Activated T-helper 2 cell treated with anti-CD3 and anti-CD28 coated beads, Interferon-gamma antibody, Interleukin-2, Interleukin-4, amounts not matched to agents 10 μg/mL and 5 μg/mL and 100 μg/mL, durations not matched to agents 14 hours and 24 hours and 36 hours (primary cell): Measurements from ENCODE around the gene C18orf32. TPM values are rescaled to one million over a fixed set of nuclear protein-coding genes. Genes with fewer than 3 reads are reported as not detected.

Experiments used
- DNase-seq: peaks from one replicate; pipeline ENCODE4 v3.0.0; 2021; ENCODE audit warnings: low spot score
- H3K27ac Mint-ChIP-seq: one replicate; pipeline ENCODE4 v1.8.0; 2021; ENCODE audit warnings: mixed read lengths
- H3K27me3 Mint-ChIP-seq: one replicate; pipeline ENCODE4 v1.8.0; 2021; ENCODE audit warnings: low read depth, mixed read lengths
- H3K36me3 Mint-ChIP-seq: one replicate; pipeline ENCODE4 v1.8.0; 2021; ENCODE audit warnings: low read depth, mixed read lengths
- H3K4me1 Mint-ChIP-seq: one replicate; pipeline ENCODE4 v1.8.0; 2021; ENCODE audit warnings: low read depth, mixed read lengths
- H3K4me3 Mint-ChIP-seq: one replicate; pipeline ENCODE4 v1.8.0; 2021; ENCODE audit warnings: low read depth, mild to moderate bottlenecking, moderate library complexity, mixed read lengths
- H3K9me3 Mint-ChIP-seq: one replicate; pipeline ENCODE4 v1.8.0; 2021; ENCODE audit warnings: mixed read lengths
- intact Hi-C: fragments of 100-400 bp; cut with micrococcal nuclease; formaldehyde crosslinking; loops from one replicate; pipeline ENCODE4 v1.15.1; 2023
- total RNA-seq: library from RNA; stranded (reverse); gene quantifications from 2 replicates; pipeline ENCODE4 v1.2.3, GENCODE V29; 2022

C18orf32 gene
- total RNA-seq, 1 donor from 2014 or later, result 22.6 TPM

DNA sequence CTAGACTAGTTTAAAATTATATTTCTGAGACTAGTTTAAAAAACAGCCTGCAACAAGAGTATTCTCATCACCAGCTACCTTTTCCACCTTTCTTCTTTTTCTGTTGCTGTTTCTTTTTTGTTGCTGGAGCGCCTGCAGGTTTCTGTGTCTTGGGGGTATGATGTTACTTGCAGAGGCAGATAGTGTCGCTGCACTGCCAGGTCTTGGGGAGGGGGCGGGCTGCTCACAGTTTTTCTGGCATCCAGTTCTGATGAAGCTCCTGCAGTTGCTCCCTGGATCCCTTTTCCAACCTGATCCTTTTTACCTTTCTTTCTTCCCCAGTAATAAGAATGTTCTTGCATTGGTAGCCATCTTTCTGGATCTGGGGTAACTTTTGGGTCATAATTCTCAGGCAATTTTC, 8.0 kb upstream of the C18orf32 start:
- Mint-ChIP-seq H3K9me3 (no peaks in the 10 kb centered on the region), H3K4me1 (peaks cover 25% of the 10 kb centered on the region), H3K36me3 (peaks cover 23% of the 10 kb centered on the region), H3K27ac (no peak overlapping the region), H3K27me3 (peaks cover 10% of the 10 kb centered on the region), H3K4me3 (no peak overlapping the region)
- no peak for DNase-seq
- intact Hi-C loops, result loop anchor here (10.0 kb wide), 1 partner anchor 790 kb away; the partner anchor contains the start of genes CXXC1 and MBD1

DNA sequence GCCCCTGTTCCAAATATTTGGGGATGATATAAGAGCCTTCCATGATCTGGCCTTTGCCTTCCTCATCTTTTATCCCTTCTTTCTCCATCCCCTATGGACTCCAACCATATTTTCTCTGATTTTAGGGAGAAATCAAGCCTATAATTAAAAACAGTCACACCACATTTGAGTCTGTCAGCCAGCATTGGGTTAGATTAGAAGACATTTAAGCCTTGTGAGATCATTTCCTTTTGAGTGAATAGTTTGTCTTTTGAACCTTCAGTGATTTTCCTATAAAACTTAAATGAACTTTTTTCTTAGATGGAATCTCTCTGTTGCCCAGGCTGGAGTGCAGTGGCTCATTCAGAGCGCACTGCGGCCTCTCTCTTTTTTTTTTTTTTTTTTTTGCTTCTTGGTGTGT, 7.6 kb upstream of the C18orf32 start:
- Mint-ChIP-seq H3K36me3 (peaks cover 27% of the 10 kb centered on the region), H3K9me3 (no peaks in the 10 kb centered on the region), H3K27ac (no peak overlapping the region), H3K27me3 (peaks cover 10% of the 10 kb centered on the region), H3K4me3 (no peak overlapping the region), H3K4me1 (peaks cover 29% of the 10 kb centered on the region)
- no peak for DNase-seq
- intact Hi-C loops, result loop anchor here (10.0 kb wide), 1 partner anchor 790 kb away; the partner anchor contains the start of genes CXXC1 and MBD1

DNA sequence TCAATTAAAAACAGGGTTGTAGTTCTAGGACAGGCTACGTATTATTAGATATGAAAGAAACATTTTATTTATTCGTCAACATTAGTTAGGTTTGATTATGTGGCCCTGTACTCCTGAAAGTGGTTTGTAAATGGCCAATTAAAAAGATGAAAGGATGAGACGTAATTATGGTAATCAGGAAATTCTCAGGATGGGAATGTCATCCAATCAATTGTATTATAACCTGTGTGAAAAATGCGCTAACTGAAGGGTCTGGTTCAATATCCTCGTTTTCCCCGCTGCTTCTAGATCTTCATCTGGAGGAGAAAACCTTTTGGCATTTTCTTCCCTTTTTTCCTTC, 5.6 kb upstream of the C18orf32 start:
- H3K27ac Mint-ChIP-seq, result no peak overlapping the region

DNA sequence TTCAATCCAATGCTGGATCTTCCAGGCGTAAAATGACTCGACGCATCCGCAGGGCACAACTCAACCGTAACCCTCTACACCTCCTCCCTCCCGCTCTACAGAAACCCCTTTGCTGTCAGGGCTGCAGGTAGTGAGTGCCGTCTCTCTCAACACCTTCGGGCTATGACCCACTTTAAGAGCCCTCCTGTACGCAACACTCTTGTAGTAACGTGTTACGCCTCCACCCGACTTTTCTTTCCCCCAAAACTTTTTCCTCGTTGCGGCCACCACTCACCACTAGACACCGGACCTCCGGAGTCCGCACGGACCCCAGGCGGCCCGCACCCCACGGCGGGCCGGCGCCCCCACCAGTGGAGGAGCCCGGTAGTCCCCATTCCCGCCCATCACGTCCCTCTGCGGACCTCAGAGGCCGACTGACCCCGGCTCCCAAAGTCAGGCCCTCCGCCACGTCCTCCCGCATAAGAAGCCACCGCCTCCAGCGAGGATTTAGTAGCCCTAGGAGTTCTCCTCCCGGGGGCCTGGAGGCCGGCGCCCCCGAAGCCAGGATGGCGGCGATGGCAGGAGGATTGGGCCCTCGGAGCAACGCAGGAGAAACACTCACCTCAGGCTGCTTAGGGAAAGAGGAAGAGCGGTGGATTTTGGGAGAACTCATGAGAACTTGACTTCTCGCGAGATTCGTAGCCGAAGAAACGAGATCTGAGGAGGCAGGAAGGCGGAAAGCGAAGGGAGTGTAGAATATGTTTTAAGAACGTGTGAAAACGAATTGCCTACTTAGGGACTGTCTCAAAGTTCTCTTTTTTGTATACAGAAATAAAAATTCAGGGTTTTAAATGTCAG, 5.0 kb upstream of the C18orf32 start, which contains the start of gene RPL17:
Gene RPL17, minus strand, starts transcription at position 609 of the 837 bp plus-strand sequence.
- H3K4me1 Mint-ChIP-seq, result peaks cover 48% of the 10 kb centered on the region
- H3K36me3 Mint-ChIP-seq, result peaks cover 53% of the 10 kb centered on the region
- H3K4me3 Mint-ChIP-seq, result peak within 1 kb of the TSS; percentile 100
- peak; percentile 84 for DNase-seq
- no peaks in the 10 kb centered on the region for H3K9me3 Mint-ChIP-seq
- H3K27me3 Mint-ChIP-seq, result peaks cover 10% of the 10 kb centered on the region
- intact Hi-C loops, result loop anchor here (1.0 to 10.0 kb wide), 3 partner anchors 32 to 1561 kb away; partner anchors contain the start of genes CXXC1, DYM, MBD1 and SMAD2
- peak within 1 kb of the TSS; percentile 98 for H3K27ac Mint-ChIP-seq

More for the DNA sequence above, 5.6 kb upstream of the C18orf32 start:
- peaks cover 47% of the 10 kb centered on the region for H3K36me3 Mint-ChIP-seq
- H3K4me3 Mint-ChIP-seq, result peak overlapping the region; percentile 100
- peaks cover 44% of the 10 kb centered on the region for H3K4me1 Mint-ChIP-seq
- no peaks in the 10 kb centered on the region for H3K9me3 Mint-ChIP-seq
- H3K27me3 Mint-ChIP-seq, result peaks cover 10% of the 10 kb centered on the region
- intact Hi-C loops, result loop anchor here (1.0 to 10.0 kb wide), 3 partner anchors 32 to 1562 kb away; partner anchors contain the start of genes CXXC1, DYM, MBD1 and SMAD2
- DNase-seq, result no peak

DNA sequence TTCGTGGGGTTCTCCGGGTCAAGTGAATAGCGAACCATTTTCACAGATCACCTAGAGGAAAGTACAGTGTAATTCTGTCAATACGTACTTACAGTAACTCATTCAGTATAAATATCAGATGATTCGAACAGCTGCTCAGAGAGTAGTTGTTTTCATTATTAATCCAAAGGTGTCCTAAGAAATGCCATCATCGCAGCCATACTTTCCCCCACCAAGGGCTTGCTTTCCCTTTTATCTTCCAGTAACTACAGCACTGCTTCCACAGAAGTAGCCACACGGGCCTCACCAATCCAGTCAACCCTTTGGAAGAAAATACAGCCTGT, 4.5 kb upstream of the C18orf32 start:
- Mint-ChIP-seq H3K4me1 (peaks cover 48% of the 10 kb centered on the region), H3K9me3 (no peaks in the 10 kb centered on the region), H3K36me3 (peaks cover 56% of the 10 kb centered on the region), H3K27me3 (peaks cover 10% of the 10 kb centered on the region), H3K27ac (peak overlapping the region; percentile 98), H3K4me3 (peak overlapping the region; percentile 100)
- intact Hi-C loops, result loop anchor here (10.0 kb wide), 1 partner anchor 793 kb away; the partner anchor contains the start of genes CXXC1 and MBD1
- no peak for DNase-seq

DNA sequence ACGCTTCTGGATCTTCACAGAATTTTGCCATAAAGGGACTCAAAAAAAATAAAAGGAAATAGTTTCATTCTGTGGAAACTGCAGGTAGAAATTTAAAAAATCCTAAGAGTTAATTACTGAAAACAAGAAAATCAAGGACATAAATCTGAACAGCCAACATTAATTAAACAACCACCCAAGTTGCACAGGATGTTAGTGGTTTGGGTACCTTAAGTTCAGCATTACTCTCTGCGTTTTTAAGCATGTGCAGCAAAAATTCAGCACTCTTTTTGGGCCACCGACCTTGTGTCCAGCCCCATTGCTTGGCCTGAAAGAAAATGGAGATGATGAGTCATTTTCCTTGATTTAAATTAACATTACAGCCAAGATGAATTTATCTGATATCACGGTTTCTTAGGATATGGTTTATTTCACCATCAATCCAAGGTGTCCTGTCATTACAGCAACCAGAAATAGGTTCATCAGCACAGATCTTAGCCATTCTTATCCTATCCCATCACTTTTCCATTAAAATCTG, 3.3 kb upstream of the C18orf32 start:
- DNase-seq, result no peak
- no peaks in the 10 kb centered on the region for H3K9me3 Mint-ChIP-seq
- H3K27ac Mint-ChIP-seq, result peak overlapping the region; percentile 98
- intact Hi-C loops, result loop anchor here (10.0 kb wide), 1 partner anchor 794 kb away; the partner anchor contains the start of genes CXXC1 and MBD1
- H3K27me3 Mint-ChIP-seq, result peaks cover 5% of the 10 kb centered on the region
- peaks cover 60% of the 10 kb centered on the region for H3K36me3 Mint-ChIP-seq
- H3K4me3 Mint-ChIP-seq, result peak overlapping the region; percentile 100
- peaks cover 50% of the 10 kb centered on the region for H3K4me1 Mint-ChIP-seq

DNA sequence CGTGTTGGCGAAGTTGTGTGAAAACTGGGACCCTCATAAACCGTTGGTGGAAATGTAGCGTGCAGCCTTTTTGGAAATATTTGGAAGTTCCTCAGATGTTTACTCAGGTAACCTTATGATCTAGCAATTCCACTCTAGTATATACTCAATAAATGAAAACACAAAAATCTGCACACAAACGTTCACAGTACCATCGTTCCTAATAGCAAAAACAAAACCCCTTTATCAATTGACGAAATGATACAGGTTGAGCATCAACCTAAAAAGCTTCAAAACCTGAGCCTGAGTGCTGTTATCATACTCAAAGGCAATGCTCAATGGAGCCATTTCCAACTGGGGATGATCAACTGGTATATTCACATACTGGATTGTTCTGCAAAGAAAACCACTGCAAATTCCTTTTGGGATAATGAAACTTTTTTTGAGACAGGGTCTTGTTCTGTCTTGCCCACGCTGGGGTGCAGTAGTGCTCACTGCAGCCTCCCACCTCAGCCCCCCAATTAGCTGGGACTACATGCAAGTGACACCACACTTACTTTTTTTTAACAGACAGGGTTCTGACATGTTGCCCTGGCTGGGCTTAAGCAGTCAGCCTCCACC, 777 bp upstream of the C18orf32 start:
- H3K4me1 Mint-ChIP-seq, result peaks cover 46% of the 10 kb centered on the region
- no peaks in the 10 kb centered on the region for H3K27me3 Mint-ChIP-seq
- no peaks in the 10 kb centered on the region for H3K9me3 Mint-ChIP-seq
- H3K4me3 Mint-ChIP-seq, result peak overlapping the region; percentile 98
- peak overlapping the region; percentile 98 for H3K27ac Mint-ChIP-seq
- no peak for DNase-seq
- peaks cover 69% of the 10 kb centered on the region for H3K36me3 Mint-ChIP-seq
- intact Hi-C loops, result loop anchor here (2.0 kb wide), 2 partner anchors 325 to 887 kb away; partner anchors contain the start of genes ACAA2 and SKA1

DNA sequence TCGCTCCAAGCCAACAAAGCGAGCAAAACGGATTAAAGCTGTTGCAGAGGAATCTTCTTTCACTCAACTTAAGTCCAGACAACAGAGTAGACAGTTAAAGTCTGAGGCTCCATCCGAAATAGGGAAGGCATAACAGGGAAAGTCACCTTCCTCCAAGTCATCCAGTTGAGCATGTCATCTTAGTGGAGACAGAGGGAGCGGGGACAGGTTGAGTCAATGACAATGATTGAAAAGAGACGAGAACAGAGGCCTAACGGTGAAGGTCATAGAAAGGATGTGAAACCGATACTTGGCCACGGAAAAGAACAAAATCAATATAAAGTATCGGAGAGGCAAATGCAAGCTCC, 455 bp downstream of the C18orf32 start:
- peak overlapping the region; percentile 98 for H3K4me3 Mint-ChIP-seq
- peaks cover 44% of the 10 kb centered on the region for H3K4me1 Mint-ChIP-seq
- H3K27me3 Mint-ChIP-seq, result no peaks in the 10 kb centered on the region
- peak overlapping the region; percentile 98 for H3K27ac Mint-ChIP-seq
- peaks cover 67% of the 10 kb centered on the region for H3K36me3 Mint-ChIP-seq
- H3K9me3 Mint-ChIP-seq, result no peaks in the 10 kb centered on the region
- intact Hi-C loops, result loop anchor here (1.0 to 2.0 kb wide), 3 partner anchors 26 to 888 kb away; partner anchors contain the start of genes ACAA2, DYM and SKA1
- no peak for DNase-seq

DNA sequence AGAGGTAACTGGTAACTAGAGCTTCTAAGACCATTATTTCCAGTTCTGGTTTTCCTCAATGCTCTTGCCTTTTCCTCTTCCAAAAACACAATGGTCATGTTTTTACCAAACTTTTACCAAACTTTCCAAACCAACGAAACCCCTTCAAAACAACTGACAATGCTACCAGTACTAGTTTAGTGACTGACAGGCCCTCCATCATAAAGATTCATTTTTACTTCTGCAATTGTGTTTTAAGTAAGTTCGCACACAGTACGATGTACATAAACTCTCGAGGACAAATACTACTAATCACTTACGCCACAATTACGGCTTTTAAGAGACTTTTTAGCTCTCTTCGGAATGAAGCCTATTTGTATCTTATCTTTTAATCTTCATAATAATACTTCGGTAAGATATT, 900 bp downstream of the C18orf32 start:
- intact Hi-C loops, result loop anchor here (1.0 to 2.0 kb wide), 3 partner anchors 26 to 889 kb away; partner anchors contain the start of genes ACAA2, DYM and SKA1
- peaks cover 41% of the 10 kb centered on the region for H3K4me1 Mint-ChIP-seq
- H3K36me3 Mint-ChIP-seq, result peaks cover 67% of the 10 kb centered on the region
- no peaks in the 10 kb centered on the region for H3K9me3 Mint-ChIP-seq
- peak overlapping the region; percentile 98 for H3K4me3 Mint-ChIP-seq
- no peak for DNase-seq
- peak overlapping the region; percentile 98 for H3K27ac Mint-ChIP-seq
- no peaks in the 10 kb centered on the region for H3K27me3 Mint-ChIP-seq

DNA sequence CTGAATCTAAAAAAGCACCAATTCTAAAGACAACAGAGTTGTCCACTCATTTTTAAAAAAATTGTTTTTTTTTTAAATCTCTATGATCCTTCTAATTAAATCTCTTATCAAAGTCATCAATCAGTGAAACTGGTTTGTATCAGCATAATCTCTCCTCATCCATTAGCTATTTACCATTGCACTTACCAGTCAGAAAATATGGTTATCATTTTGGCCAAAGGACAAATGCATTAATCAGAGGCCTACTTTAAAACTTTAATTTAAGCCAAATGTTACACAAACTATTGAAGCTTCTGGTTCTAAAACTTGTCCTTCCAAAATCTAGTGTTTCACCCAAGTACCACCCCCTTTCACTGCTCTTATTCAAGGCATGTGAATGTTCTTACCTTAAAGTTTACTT, 3.8 kb downstream of the C18orf32 start:
- no peak for DNase-seq
- Mint-ChIP-seq H3K4me1 (peaks cover 19% of the 10 kb centered on the region), H3K27me3 (no peaks in the 10 kb centered on the region), H3K4me3 (no peak overlapping the region), H3K9me3 (no peaks in the 10 kb centered on the region), H3K27ac (no peak overlapping the region), H3K36me3 (peaks cover 53% of the 10 kb centered on the region)
- intact Hi-C loops, result no loop called here

DNA sequence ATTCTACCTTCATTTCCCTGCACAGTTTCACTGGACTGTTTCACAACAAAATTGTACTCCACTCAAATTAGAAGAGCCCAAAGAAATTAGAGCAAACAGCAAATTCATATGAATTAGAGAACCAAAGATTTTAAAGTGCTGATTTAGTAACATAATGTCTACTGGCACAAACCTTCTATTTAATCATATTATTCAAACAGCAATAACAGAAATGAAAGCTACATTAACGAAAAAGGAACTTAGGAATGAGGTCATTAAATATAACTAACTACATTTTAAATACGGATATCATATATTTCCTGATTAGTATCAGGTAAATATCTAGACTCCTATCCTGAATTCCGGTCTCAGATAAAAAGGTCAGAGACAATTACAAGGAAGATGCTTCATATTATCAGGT, 5.1 kb downstream of the C18orf32 start:
- H3K36me3 Mint-ChIP-seq, result peaks cover 46% of the 10 kb centered on the region
- no peaks in the 10 kb centered on the region for H3K9me3 Mint-ChIP-seq
- H3K4me1 Mint-ChIP-seq, result peaks cover 15% of the 10 kb centered on the region
- intact Hi-C loops, result no loop called here
- no peaks in the 10 kb centered on the region for H3K27me3 Mint-ChIP-seq
- H3K27ac Mint-ChIP-seq, result no peak overlapping the region
- no peak for DNase-seq
- H3K4me3 Mint-ChIP-seq, result no peak overlapping the region

DNA sequence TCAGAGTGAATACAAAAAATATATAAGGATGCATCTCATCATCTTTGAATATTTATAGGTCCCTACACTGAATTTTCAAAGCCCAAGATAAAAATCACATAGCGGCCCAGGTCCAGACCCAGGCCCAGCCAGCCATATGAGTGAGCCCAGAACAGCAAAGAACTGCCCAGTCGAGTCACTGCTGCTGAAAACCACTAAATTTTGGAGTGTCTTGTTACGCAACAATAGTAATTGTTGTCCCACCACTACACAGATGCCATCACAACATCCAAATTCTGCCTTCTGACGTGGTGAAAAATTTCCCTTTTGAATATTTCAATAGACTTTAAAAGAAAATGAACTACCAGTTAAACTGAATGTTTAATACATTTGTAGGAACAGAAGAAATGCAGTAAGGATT, 5.7 kb downstream of the C18orf32 start:
- Mint-ChIP-seq H3K27ac (no peak overlapping the region), H3K9me3 (no peaks in the 10 kb centered on the region), H3K36me3 (peaks cover 47% of the 10 kb centered on the region), H3K4me3 (no peak overlapping the region), H3K4me1 (peaks cover 20% of the 10 kb centered on the region), H3K27me3 (no peaks in the 10 kb centered on the region)
- intact Hi-C loops, result no loop called here
- DNase-seq, result no peak
